Loucy (cell line): ENCODE measurements around the gene SRP54.

Source experiments
- EZH2phosphoT487 ChIP-seq: fragments of 200-600 bp; IDR thresholded peaks from 2 replicates; pipeline ENCODE4 v1.6.1; 2018; ENCODE audit warnings: antibody characterized with exemption, mild to moderate bottlenecking, moderate library complexity, borderline replicate concordance
- TF ChIP-seq, protein P1 (sequence below): fragments of 200-600 bp; sonication (generic); conservative IDR thresholded peaks from 2 replicates; pipeline ENCODE4 v1.5.1; 2014; ENCODE audit warnings: mild to moderate bottlenecking, antibody characterized with exemption, low read length

- TF ChIP-seq, protein P1, sequence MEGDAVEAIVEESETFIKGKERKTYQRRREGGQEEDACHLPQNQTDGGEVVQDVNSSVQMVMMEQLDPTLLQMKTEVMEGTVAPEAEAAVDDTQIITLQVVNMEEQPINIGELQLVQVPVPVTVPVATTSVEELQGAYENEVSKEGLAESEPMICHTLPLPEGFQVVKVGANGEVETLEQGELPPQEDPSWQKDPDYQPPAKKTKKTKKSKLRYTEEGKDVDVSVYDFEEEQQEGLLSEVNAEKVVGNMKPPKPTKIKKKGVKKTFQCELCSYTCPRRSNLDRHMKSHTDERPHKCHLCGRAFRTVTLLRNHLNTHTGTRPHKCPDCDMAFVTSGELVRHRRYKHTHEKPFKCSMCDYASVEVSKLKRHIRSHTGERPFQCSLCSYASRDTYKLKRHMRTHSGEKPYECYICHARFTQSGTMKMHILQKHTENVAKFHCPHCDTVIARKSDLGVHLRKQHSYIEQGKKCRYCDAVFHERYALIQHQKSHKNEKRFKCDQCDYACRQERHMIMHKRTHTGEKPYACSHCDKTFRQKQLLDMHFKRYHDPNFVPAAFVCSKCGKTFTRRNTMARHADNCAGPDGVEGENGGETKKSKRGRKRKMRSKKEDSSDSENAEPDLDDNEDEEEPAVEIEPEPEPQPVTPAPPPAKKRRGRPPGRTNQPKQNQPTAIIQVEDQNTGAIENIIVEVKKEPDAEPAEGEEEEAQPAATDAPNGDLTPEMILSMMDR, result no peak
- TF ChIP-seq EZH2phosphoT487, result no peak
Measured at GRCh38 chr14:34978444-34978843, 4.3 kb upstream of the SRP54 start.
